ENCODE data around the gene PDE8A.

Gene PDE8A

DNA sequence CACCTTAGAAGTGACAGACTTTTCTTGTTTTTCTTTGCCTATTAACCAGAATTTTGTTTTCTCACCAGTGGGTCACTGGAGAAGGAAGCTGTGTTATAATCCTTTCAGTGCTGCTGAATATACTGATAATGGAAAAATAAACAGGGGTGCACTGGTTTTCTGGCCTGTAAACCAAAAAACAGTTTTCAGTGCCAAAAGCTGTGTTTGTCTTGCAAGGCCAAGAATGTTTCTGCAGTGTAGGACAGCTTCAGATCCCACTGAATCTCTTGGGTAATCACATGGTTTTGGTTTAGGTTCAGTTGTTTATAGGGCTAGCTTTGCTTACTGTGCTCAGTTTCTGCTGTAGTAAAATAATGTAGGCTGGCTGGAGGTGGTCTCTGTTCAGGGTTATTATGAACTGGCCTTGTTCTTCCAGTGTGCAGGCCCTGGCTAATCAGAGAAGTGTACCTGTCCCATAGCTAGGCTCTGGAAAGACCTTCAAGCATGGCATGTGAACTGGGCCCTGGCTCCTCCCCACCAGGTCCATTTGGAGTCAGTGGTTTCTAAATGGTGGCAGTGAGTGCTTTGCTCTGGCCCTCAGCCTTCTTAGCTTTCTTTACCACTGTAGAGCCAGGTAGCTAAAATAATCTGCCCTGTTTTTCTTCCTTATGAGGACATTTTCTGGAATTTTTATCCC, 18.7 kb downstream of the PDE8A start:
- DNase-seq (ENCODE audit: extremely low read depth, low read depth), result no peak
- TF ChIP-seq CTCF (IDR thresholded peaks at IDR 0.05; ENCODE audit: low read depth, low read length, missing control alignments), result no peak
- no peak overlapping the region for H3K4me3 ChIP-seq (replicated peaks; ENCODE audit: low read depth, low read length)

- no peak for TF ChIP-seq CTCF (IDR thresholded peaks at IDR 0.05; ENCODE audit: low read depth, low read length, missing control alignments)
- H3K4me3 ChIP-seq (replicated peaks; ENCODE audit: low read depth, low read length), result no peak overlapping the region
- DNase-seq (ENCODE audit: extremely low read depth, low read depth), result no peak
Observed at GRCh38 chr15:85000937-85001336, 19.3 kb downstream of the PDE8A start.

GRCh38 chr15:85002517-85002916, 20.9 kb downstream of the PDE8A start:
- no peak for TF ChIP-seq CTCF (IDR thresholded peaks at IDR 0.05; ENCODE audit: low read depth, low read length, missing control alignments)
- DNase-seq (ENCODE audit: extremely low read depth, low read depth), result no peak
- no peak overlapping the region for H3K4me3 ChIP-seq (replicated peaks; ENCODE audit: low read depth, low read length)

DNA sequence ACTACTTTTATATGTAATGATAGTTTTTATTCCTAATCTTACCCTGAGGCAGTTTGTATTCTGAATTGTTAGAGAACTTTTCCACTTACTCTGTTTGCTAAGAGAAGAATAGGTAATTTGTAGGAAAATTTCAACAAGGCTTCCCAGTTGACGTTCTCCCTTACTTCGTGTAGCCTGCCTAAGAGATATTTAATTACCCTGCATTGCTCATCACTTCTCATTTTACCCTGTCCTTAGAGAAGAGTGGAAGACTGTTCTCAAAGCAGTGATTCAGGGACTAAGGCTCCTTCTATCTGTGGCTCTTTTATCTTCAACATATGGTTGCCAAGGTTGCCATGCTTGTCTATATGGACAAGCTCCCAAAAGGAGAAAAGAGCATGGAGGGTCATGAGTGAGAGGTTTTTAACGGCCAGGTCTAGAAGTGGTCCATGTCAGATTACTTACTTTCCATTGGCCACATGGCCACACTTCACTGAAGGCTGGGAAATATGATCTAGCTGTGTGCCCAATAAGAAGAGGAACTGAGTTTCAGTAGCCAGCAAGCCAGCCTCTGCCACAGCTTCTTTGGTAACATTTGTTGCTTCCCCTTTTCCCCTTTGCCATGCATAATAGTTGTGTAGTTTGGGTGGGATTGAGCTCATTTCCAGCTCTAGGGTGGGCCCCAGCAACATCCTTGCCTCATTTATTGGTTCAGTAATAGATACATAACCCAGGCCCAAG, 22.1 kb downstream of the PDE8A start:
- no peak for TF ChIP-seq CTCF (IDR thresholded peaks at IDR 0.05; ENCODE audit: low read depth, low read length, missing control alignments)
- no peak overlapping the region for H3K4me3 ChIP-seq (replicated peaks; ENCODE audit: low read depth, low read length)
- DNase-seq (ENCODE audit: extremely low read depth, low read depth), result no peak

GRCh38 chr15:85004550-85004949, 22.9 kb downstream of the PDE8A start:
- no peak overlapping the region for H3K4me3 ChIP-seq (replicated peaks; ENCODE audit: low read depth, low read length)
- DNase-seq (ENCODE audit: extremely low read depth, low read depth), result no peak
- no peak for TF ChIP-seq CTCF (IDR thresholded peaks at IDR 0.05; ENCODE audit: low read depth, low read length, missing control alignments)

DNA sequence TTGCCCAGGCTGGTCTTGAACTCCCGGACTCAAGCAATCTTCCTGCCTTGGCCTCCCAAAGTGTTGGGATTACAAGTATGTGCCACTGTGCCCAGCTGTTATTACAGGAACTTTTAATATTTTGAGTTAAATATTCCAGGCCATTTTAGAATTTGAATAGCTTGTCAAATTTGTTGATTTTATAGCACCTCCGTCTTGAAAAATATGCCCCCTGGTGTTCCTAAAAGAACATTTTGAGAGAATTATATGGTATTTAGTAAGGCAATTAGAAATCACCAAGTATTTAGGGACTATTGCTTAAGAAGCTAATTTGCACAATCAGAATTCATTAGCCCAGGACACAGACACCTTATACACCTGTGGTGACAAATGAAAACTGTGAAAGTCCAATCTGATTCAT, 23.7 kb downstream of the PDE8A start:
- no peak for DNase-seq (ENCODE audit: extremely low read depth, low read depth)
- no peak overlapping the region for H3K4me3 ChIP-seq (replicated peaks; ENCODE audit: low read depth, low read length)
- no peak for TF ChIP-seq CTCF (IDR thresholded peaks at IDR 0.05; ENCODE audit: low read depth, low read length, missing control alignments)
